Right lobe of liver (tissue), 6 donors: Measurements from ENCODE around the gene ADAM17. TPM values are rescaled to one million over a fixed set of nuclear protein-coding genes. Genes with fewer than 3 reads are reported as not detected.

Experiments
- ATAC-seq, 4 donors: fragments of 200-7000 bp; cut with Tn5 transposase; one replicate each; pipeline ENCODE4 v1.9.1; 2020; ENCODE audit warnings: mild to moderate bottlenecking in 4 of 4, moderate library complexity in 4 of 4
- DNase-seq, 3 donors: peaks; one replicate each; pipeline ENCODE4 v3.0.0-alpha.2; 2020
- H3K27ac ChIP-seq, 3 donors: fragments of 200-600 bp; one replicate each; pipeline ENCODE4 v1.8.0; 2022
- H3K27me3 ChIP-seq, 2 donors: fragments of 200-600 bp; one replicate each; pipeline ENCODE4 v1.8.0; 2022
- H3K36me3 ChIP-seq, 4 donors: fragments of 200-600 bp; sonication (generic) in 1 of 4; one replicate each; pipeline versions ENCODE4 v1.5.1 to v1.8.0; 2017 to 2022; ENCODE audit warnings: control low read depth in 1 of 4
- H3K4me1 ChIP-seq, 4 donors: fragments of 200-600 bp; sonication (generic) in 1 of 4; one replicate each; pipeline versions ENCODE4 v1.5.1 to v1.8.0; 2017 to 2022; ENCODE audit warnings: control low read depth in 1 of 4
- H3K4me3 ChIP-seq, 3 donors: fragments of 200-600 bp; one replicate each; pipeline ENCODE4 v1.8.0; 2022
- H3K9me3 ChIP-seq, 4 donors: fragments of 200-600 bp; sonication (generic) in 1 of 4; one replicate each; pipeline versions ENCODE4 v1.5.1 to v1.8.0; 2017 to 2022; ENCODE audit warnings: control low read depth in 1 of 4
- CTCF ChIP-seq, 4 donors: fragments of 200-600 bp in 3 of 4; fragments of 450-650 bp in 1 of 4; IDR thresholded peaks; one replicate each; pipeline versions ENCODE4 v1.5.1 to v1.8.0; 2016 to 2022; ENCODE audit warnings: antibody characterized with exemption in 4 of 4, mild to moderate bottlenecking in 2 of 4
- POLR2A ChIP-seq: fragments of 450-650 bp; IDR thresholded peaks from one replicate; pipeline ENCODE4 v1.6.1; 2017; ENCODE audit warnings: antibody characterized with exemption, mild to moderate bottlenecking
- whole genome bisulfite sequencing: methylation state at CpG from one replicate; pipeline ENCODE4 v1.1.6; 2018; ENCODE audit warnings: low coverage, low lambda C conversion rate; ENCODE audit not compliant: insufficient coverage; ENCODE audit errors: missing lambda C conversion rate; 5-methylcytosine and 5-hydroxymethylcytosine counted together
- intact Hi-C, 2 donors: fragments of 100-400 bp; cut with DNase I; formaldehyde crosslinking; loops; one replicate each; pipeline versions ENCODE4 v1.11.2 to v1.14.1; 2022
- long read RNA-seq: library from polyadenylated mRNA; unstranded; transcript quantifications from one replicate; pipeline ENCODE4 v2.0.0, GENCODE V29; 2019
- total RNA-seq, 6 experiments: library from RNA; depleted of rRNA in 2 of 6; stranded (reverse); fragments of >200 nt in 2 of 6; fragmentation: NEBNext Ultra II Directional in 3 of 6; extraction: Animal tissue kit (Norgen Biotek cat#: 25700) in 3 of 6; gene quantifications; one replicate each; pipeline versions ENCODE4 v1.1.0 to v1.2.4, GENCODE V29; 2016 to 2023
- donor health status: DM: no; HTN: yes; CAD: no.
- donor health status: DM: no; HTN: no; CAD: no.
- donor health status: DM: no; HTN: no; CAD: no.
- donor health status: DM: no; HTN: yes; CAD: no.
- donor health status: DM: no; HTN: yes; CAD: no.

ADAM17 gene
- 10 to 100 TPM in 1 of 6 experiments, 1 to 10 TPM in 5; 5.1 to 11.7 (median 6.6) TPM for total RNA-seq
- long read RNA-seq, partial matches to known transcripts: 0 of 1 reads
- long read RNA-seq, other reads (novel, unspliced or antisense): 1 of 1 reads

DNA sequence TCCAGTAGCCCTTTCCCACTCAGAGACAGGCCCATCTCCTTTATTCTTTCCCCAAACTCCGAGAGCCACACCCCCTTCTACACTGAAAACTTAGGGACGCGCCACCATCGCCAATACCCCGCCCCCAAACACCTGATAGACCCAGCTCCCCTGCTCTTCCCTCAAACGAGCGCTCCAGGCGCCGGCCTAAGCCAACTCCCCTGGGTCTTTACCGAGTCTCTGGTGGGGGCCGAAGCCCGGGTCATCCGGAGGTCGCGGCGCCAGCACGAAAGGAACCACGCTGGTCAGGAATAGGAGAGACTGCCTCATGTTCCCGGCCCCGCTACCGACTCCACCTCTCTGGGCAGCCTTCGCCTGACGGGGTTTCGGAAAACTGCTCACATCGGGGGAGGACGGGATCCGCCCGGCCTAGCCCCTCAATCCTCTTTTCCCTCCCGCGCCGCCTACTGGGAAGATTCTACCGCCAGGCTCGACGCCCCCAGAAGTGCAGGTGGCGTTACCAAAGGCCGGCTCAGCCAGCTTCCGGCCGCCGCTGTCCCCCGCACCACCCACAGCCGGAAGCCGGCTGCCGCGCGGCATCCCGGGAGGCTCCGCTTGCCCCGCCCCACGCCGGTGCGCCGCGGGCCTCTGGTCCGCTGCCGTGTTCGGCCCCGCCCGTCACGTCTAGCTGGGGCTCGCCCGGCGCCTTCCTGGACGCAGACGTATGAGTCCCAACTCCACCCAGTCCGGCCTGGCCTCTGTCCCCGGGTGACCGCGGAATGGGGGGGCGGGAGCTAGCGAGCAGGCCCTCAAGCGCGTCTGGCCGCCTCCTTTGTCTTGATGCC is at the start of gene ADAM17:
TSS of gene ADAM17 (minus strand) at position 534 of the 824 bp plus-strand sequence. CDS start at position 309, 225 bp downstream.
- no peaks in the 10 kb centered on the region for H3K27me3 ChIP-seq
- ATAC-seq (peak; percentile 94 to 99 (median 97)), DNase-seq (peak; percentile 98 to 99 (median 98))
- H3K9me3 ChIP-seq: no peaks in the 10 kb centered on the region
- WGBS: 0% methylated on average over 20 of the region's 73 CpGs
- peaks cover 0 to 28% (median 3%) of the 10 kb centered on the region in 4 donors for H3K4me1 ChIP-seq
- peak within 1 kb of the TSS; percentile 89 to 95 (median 93) for H3K4me3 ChIP-seq
- no peaks in the 10 kb centered on the region for H3K36me3 ChIP-seq
- peak; percentile 97 for TF ChIP-seq POLR2A
- TF ChIP-seq CTCF (IDR thresholded peaks at IDR 0.05): peak in 2 of 4 donors; percentile 48 to 64
- intact Hi-C loops: no loop called here
- H3K27ac ChIP-seq: peak within 1 kb of the TSS; percentile 91 to 99 (median 95)

DNA sequence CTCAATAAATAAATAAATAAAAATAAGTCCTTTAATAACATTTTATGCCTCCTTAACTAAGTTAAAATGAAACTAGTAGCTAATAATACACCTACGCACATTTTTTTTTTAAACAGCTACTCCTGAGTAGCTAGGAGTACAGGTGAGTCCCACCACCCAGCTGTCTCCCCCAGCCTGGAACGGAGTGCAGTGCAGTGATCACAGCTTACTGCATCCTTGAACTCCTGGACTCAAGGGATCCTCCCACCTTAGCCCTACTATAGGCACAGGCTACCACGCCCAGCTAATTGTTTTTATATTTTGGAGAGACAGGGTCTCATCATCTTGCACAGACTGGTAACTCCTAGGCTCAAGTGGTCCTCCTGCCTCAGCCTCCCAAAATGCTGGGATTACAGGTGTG is 46.8 kb upstream of the ADAM17 start:
- ATAC-seq: no peak
- Histone ChIP-seq H3K27ac (no peak overlapping the region), H3K27me3 (no peaks in the 10 kb centered on the region), H3K9me3 (peaks cover 0 to 12% (median 3%) of the 10 kb centered on the region in 4 donors), H3K4me3 (no peak overlapping the region), H3K36me3 (peaks cover 0 to 8% (median under 1%) of the 10 kb centered on the region in 4 donors), H3K4me1 (no peaks in the 10 kb centered on the region)
- 96% methylated on average over 3 of the region's 3 CpGs for WGBS
- intact Hi-C loops: no loop called here
- DNase-seq: no peak
- no peak for TF ChIP-seq CTCF (IDR thresholded peaks at IDR 0.05)
- no peak for TF ChIP-seq POLR2A

DNA sequence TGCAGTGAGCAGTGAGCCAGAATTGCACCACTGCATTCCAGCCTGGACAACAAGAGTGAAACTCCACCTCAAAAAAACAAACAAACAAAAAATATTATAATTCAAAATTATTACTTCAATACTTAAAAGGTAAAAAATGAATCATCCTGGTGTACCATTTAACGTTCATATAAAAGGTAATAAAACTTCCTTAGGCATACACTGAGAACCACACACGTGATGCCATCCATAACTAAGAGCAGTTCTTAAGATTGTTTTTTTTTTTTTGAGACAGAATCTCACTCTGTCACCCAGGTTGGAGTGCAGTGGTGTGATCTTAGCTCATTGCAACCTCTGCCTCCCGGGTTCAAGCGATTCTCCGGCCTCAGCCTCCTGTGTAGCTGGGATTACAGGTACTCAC is 45.8 kb upstream of the ADAM17 start:
- Histone ChIP-seq H3K4me3 (no peak overlapping the region), H3K27me3 (no peaks in the 10 kb centered on the region), H3K36me3 (peaks cover 0 to 8% (median under 1%) of the 10 kb centered on the region in 4 donors), H3K9me3 (peaks cover 0 to 12% (median 3%) of the 10 kb centered on the region in 4 donors), H3K27ac (no peak overlapping the region), H3K4me1 (no peaks in the 10 kb centered on the region)
- DNase-seq (no peak), ATAC-seq (no peak)
- TF ChIP-seq CTCF (IDR thresholded peaks at IDR 0.05) (no peak), POLR2A (no peak)
- intact Hi-C loops: no loop called here
- WGBS: 94% methylated on average over 5 of the region's 5 CpGs

DNA sequence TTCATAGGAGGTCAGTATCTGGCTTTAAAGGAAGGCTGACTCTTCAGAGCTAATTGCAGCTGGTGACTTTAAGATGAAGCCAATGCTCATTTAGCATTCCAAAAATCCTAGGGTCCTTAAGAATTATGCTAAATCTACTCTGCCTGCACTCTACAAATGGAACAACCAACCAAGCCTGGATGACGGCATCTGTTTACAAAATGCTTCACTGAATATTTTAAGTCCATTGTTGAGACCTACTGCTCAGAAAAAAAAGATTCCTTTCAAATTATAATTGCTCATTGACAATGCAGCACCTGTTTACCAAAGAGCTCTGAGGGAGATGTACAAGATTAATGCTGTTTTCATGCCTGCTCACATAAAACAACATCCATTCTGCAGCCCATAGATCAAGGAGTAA is 43.8 kb upstream of the ADAM17 start:
- H3K9me3 ChIP-seq: peaks cover 0 to 12% (median 3%) of the 10 kb centered on the region in 4 donors
- no peak overlapping the region for H3K4me3 ChIP-seq
- H3K27me3 ChIP-seq: no peaks in the 10 kb centered on the region
- intact Hi-C loops: no loop called here
- H3K27ac ChIP-seq: no peak overlapping the region
- no peak for TF ChIP-seq CTCF (IDR thresholded peaks at IDR 0.05)
- TF ChIP-seq POLR2A: no peak
- ATAC-seq: no peak
- no peaks in the 10 kb centered on the region for H3K4me1 ChIP-seq
- 80% methylated on average over 1 of the region's 1 CpG for WGBS
- DNase-seq: no peak
- peaks cover 0 to 8% (median under 1%) of the 10 kb centered on the region in 4 donors for H3K36me3 ChIP-seq
